ENCODE measurements around the gene RPL13A.
"Not testable (repeated sequence)": the region's sequence is repeated elsewhere in the genome, so short reads cannot be mapped to it uniquely, and the experiment has no call there.

RPL13A gene

DNA sequence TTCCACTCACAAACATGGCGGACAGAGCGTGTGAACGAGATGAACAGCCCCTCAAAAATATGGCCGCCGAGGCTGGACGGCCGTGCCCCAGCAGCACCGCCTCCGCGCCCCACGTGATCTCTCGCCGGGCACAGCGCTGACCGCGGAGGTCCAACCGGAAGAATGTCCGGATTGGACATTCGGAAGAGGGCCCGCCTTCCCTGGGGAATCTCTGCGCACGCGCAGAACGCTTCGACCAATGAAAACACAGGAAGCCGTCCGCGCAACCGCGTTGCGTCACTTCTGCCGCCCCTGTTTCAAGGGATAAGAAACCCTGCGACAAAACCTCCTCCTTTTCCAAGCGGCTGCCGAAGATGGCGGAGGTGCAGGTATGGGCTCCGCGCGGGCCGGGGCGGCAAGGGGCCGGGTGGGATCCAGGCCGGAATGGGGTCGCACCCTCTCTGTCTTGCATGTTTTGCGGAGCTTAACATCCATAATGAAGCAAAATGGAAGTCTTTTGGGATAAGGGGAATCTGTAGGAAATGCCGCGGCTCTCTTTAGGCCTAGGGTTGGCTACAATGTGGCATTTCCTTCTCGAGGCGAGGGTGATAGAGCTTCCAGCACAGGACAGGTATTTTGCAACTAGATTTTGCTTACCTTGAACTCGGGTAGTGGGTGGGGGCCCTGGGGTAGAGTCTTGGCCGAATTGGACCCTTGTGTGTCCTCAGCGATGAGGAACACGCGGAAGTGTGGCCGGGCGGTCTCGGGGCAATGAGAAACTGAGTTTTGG, at the start of gene RPL13A:
TSS of gene RPL13A (plus strand) at position 332 of the 769 bp plus-strand sequence. CDS start at position 354, 22 bp downstream.
- DNase-seq = peak; percentile 80 to 100 (median 98)

DNA sequence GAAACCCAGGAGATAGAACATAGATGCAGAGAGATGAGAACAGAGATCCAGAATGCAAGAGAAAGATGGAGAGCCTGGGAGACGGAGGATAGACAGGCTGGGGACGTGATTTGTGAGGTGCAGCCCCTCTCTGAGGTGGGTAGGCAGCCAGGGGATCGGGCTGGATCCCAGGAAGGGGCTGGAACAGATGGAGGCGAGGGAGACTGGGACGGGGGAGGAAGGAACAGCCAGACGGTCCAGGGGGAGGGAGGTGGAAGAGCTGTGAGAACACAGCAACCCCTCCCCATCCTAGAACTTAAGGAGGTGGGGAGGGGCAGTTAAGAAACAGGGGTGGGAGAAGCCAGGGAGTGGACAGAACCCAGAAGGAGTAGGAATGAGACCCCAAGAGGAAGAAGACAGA, 49.1 kb upstream of the RPL13A start:
- DNase-seq = no peak

DNA sequence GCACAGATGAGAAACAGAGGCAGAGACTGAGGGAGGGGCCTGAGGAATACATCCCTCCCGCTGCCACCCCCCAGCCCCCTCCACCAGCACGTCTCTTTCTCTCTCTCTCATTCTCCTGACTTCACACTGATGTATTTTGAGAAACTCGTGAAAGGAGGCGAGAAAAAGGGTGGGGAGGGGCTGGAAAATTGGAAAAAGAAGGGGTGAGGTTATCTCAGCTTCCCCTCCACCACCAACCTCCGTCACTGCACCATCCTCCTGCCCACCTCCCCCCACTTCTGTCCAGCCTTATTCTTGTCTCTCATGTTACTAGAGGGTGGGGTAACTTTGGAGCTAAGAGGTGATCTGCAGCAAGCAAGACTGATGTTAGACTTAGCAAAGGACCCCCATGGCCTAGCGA, 47.6 kb upstream of the RPL13A start:
- DNase-seq = no peak

GRCh38 chr19:49440439-49441209, 46.8 kb upstream of the RPL13A start:
- no peak for DNase-seq

DNA sequence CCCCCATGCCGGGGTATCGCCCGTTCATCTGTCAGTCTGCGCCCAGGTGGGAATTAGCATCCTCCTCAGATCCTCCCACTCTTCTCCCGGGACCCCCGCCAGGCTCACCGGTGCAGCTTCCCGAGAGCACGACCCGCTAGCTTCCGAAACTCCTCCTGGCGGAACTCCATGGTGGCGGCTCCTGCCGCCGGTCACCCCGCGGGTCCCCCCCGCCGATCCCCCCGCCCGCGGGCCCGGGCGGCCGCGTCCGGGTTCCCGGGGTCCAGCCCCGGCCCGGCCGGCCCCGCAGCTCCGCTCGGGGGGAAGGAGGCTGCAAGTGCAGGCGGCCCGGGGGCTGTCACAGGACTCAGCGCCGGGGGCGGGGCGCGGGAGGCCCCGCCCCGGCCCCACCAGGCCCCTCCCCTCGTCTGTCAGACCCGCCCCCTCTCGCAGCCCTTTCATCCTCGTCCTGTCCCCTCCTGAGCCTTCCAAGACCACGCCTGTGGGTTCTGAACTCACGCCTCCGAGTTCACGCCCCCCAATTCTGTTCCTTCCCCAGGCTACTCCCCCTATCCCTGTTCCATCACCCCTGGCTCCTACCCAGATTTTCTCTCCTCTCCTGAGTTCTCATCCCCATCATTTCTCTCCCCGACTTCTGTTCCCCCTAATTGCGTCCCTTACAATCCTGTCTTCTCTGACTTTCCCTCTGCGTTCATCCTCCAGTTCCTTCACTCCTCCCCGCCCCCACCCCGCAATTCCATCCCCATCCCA, 46.0 kb upstream of the RPL13A start, which contains the start of gene SLC17A7:
TSS of gene SLC17A7 (minus strand) at position 318 of the 750 bp plus-strand sequence. CDS start at position 170, 148 bp downstream.
- DNase-seq = no peak

- no peak for DNase-seq
Observed at GRCh38 chr19:49441960-49442350, 45.5 kb upstream of the RPL13A start.

- DNase-seq = no peak
Observed at GRCh38 chr19:49442354-49442753, 45.1 kb upstream of the RPL13A start.

GRCh38 chr19:49442771-49443365, 44.5 kb upstream of the RPL13A start:
- DNase-seq = peak in 14 of 56 donors; percentile 5 to 48 (median 26)

GRCh38 chr19:49443366-49444099, 43.9 kb upstream of the RPL13A start:
- DNase-seq = peak in 55 of 56 donors; percentile 54 to 97 (median 91)

- DNase-seq = not testable (repeated sequence)
Observed at GRCh38 chr19:49444100-49444700, 43.2 kb upstream of the RPL13A start.

DNA sequence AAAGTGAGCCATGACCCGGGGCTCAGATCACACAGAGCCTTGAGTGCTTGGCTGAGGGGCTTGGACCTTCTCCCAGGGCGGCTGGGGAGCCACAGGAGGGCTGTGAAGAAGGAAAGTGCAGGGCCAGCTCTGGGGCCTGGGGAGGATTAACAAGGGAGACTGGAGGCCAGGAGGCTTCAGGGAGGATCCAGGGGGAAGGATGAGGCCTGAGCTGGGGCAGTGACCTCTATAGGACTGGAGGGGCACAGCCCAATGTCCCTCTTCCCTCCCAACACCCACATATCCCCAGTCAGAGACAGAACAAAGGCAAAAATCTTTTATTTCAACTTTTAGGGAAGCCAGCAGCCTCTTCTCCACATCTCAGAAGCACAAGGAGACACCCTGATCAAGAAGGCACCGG, 41.4 kb upstream of the RPL13A start:
- no peak for DNase-seq

DNA sequence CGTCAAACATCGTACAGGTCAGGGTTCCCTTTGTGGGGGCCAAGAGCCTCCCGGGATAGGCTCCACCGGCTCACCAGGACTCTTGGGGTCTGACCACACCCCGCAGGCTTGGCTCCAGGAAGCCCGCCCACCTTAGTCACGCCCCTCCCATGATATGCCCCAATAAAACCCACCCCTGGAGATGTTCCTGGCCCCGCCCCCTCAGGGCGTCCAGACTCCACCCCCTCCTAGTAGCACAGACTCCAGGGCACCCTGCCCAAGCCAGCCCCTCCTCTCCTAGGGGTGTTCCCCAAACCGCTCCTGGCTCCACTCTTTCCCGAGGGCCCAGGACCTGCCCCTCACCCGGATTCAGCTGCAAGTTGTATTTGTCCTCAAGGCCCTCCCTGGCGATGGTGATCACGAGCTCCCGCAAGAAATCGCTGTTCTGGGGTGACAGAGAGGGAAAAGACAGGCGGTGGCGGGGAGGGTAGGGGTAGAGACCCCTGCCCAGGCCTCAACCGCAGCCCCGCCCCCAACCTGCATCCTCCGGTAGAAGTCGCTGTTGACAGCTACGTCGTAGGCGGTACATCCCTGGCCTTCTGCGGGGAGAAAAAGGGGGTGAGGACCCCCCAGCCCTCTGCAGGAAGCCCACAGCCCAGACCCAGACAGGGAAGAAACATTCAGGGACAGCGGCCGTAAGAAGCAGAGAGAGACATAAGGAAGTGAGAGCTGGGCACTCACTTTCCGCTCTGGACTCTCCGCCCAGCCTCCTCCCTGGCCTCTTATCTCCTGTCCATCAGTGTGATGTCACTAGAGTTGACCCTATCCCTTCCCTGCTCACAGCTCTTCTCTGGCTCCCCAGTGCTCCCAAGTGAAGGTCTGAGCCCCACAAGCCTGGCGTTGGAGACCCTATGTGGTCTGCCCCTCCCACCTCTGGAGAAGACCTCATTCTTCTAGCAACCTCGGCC, 39.6 kb upstream of the RPL13A start:
- peak in 3 of 56 donors; percentile 5 to 8 (median 8) for DNase-seq

GRCh38 chr19:49448432-49448786, 39.0 kb upstream of the RPL13A start:
- no peak for DNase-seq

- no peak for DNase-seq
Observed at GRCh38 chr19:49450405-49450804, 37.0 kb upstream of the RPL13A start.

DNA sequence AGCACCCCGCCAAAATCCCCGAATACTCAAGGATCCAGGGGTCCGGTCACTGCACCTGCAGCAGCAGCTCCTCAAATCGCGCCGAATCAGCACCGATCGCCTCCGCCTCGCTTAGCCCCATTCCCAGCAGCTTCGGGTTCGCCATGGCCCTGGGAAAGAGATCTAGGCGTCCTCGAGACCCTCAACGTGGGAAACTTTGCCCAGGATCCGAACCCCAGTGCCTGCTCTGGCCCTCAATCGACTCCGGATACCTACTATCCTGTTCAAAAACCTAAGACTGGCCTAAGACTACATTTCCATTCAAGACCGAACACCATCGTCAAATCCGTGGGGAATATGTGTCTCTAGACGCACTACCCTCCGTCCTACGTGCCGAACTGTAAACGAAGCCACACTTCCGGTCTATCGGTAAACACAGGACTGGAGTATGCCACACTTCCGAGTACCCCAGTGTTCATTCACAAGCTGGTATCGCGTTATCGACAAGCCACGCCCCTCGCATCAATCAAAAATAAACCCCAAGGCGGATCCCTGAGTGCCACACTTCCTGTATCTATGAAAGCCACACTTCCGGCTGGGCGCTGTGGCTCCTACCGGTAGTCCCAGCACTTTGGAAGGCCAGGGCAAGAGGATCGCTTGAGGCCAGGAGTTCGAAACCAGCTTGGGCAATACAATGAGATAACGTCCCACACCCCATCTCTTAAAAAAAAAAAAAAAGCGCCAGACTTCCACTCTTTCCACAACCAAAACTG, 35.8 kb upstream of the RPL13A start, which contains the start of gene PIH1D1:
TSS of gene PIH1D1 (minus strand) at position 385 of the 752 bp plus-strand sequence. CDS start at position 145, 240 bp downstream.
- DNase-seq = peak; percentile 60 to 99 (median 94)

DNA sequence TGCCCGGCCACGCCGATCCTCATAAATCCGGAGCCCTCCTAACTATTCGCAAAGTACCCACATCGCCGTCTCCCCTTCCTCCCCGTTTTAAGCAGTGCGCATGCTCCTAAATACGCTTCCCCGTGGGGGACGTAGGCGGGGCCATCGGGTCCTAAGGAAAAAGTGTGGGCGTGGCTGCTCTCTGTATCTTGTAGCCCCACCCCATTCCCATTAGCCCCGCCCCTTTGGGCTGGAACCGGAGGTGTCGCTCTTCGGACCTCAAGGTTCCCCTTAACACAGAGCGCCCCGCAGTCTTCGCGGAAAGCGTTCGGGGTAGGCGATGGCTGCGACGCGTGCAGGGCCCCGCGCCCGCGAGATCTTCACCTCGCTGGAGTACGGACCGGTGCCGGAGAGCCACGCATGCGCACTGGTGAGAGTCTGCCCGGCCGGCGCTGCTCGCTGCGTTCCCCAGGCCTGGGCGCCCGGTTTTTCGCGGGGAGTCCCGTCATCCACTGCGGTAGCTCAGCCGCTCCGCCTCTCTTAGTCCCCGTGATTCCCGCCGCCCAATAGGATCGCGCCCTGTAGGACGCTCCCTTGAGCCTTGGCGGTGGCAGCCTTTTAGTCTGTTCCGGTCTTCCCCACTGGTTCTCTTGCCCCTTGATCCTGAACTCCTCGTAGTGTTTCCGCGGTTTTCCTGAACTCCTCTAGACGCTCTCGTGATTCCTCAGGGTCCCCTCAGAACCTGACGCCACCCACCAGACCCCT, 34.2 kb upstream of the RPL13A start, which contains the start of gene ALDH16A1:
TSS of gene ALDH16A1 (plus strand) at position 213 of the 744 bp plus-strand sequence. CDS start at position 320, 107 bp downstream.
- DNase-seq = peak; percentile 84 to 100 (median 98)

GRCh38 chr19:49453757-49454240, 33.6 kb upstream of the RPL13A start:
- DNase-seq = no peak

Measured in nucleus accumbens (tissue), 56 donors.